Mesendoderm (in vitro differentiated cells): ENCODE measurements around the gene ATP9A.
"Not testable (repeated sequence)": the region's sequence is repeated elsewhere in the genome, so short reads cannot be mapped to it uniquely, and the experiment has no call there.

ENCODE experiments used
- DNase-seq: peaks from one replicate; pipeline ENCODE4 v3.0.0; 2013
- H2AK5ac ChIP-seq: 2 replicates; pipeline ENCODE4 v1.6.1; 2013; ENCODE audit warnings: low read length, inconsistent platforms
- H2BK120ac ChIP-seq: 2 replicates; pipeline ENCODE4 v1.6.1; 2013; ENCODE audit warnings: low read depth, mild to moderate bottlenecking, low read length, moderate library complexity, mixed read lengths
- H2BK15ac ChIP-seq: replicated peaks from 2 replicates; pipeline ENCODE4 v1.6.1; 2013; ENCODE audit warnings: low read depth, mild to moderate bottlenecking, moderate library complexity
- H2BK5ac ChIP-seq: 2 replicates; pipeline ENCODE4 v1.6.1; 2013; ENCODE audit warnings: low read length, inconsistent platforms
- H3K18ac ChIP-seq: 2 replicates; pipeline ENCODE4 v1.6.1; 2013; ENCODE audit warnings: mild to moderate bottlenecking, low read length, mixed read lengths
- H3K23ac ChIP-seq: one replicate; pipeline ENCODE4 v1.6.1; 2013; ENCODE audit warnings: low read length
- H3K27ac ChIP-seq: 2 replicates; pipeline ENCODE4 v1.5.1; 2013; ENCODE audit warnings: low read depth, mild to moderate bottlenecking, inconsistent platforms, low read length, moderate library complexity
- H3K27me3 ChIP-seq: 2 replicates; pipeline ENCODE4 v1.6.1; 2013; ENCODE audit warnings: low read length, control low read depth, mild to moderate bottlenecking, inconsistent platforms; ENCODE audit not compliant: insufficient read depth, poor library complexity
- H3K36me3 ChIP-seq: 2 replicates; pipeline ENCODE4 v1.6.1; 2013; ENCODE audit warnings: low read length, inconsistent platforms; ENCODE audit not compliant: control insufficient read depth, insufficient read depth
- H3K4ac ChIP-seq: one replicate; pipeline ENCODE4 v1.6.1; 2013; ENCODE audit warnings: low read depth, mild to moderate bottlenecking, low read length, moderate library complexity
- H3K4me1 ChIP-seq: 2 replicates; pipeline ENCODE4 v1.6.1; 2013; ENCODE audit warnings: low read depth, low read length, inconsistent platforms; ENCODE audit not compliant: control insufficient read depth
- H3K4me2 ChIP-seq: 2 replicates; pipeline ENCODE4 v1.6.1; 2013; ENCODE audit warnings: low read length
- H3K4me3 ChIP-seq: 2 replicates; pipeline ENCODE4 v1.5.1; 2013; ENCODE audit warnings: mild to moderate bottlenecking, low read length
- H3K56ac ChIP-seq: one replicate; pipeline ENCODE4 v1.6.1; 2013; ENCODE audit warnings: low read length
- H3K79me1 ChIP-seq: 2 replicates; pipeline ENCODE4 v1.6.1; 2013; ENCODE audit warnings: low read length, inconsistent platforms
- H3K79me2 ChIP-seq: 2 replicates; pipeline ENCODE4 v1.6.1; 2013; ENCODE audit warnings: mild to moderate bottlenecking, low read length; ENCODE audit not compliant: control insufficient read depth, insufficient read depth
- H3K9ac ChIP-seq: 2 replicates; pipeline ENCODE4 v1.6.1; 2013; ENCODE audit warnings: low read length, inconsistent platforms
- H4K5ac ChIP-seq: one replicate; pipeline ENCODE4 v1.6.1; 2013; ENCODE audit warnings: low read length
- H4K8ac ChIP-seq: one replicate; pipeline ENCODE4 v1.6.1; 2013; ENCODE audit warnings: low read depth, mild to moderate bottlenecking, control low read depth, low read length, moderate library complexity
- WGBS: extraction: QIAGEN DNeasy Blood & Tissue Kit; methylation state at CpG from one replicate; pipeline ENCODE4 v1.1.7; 2013; ENCODE audit warnings: low lambda C conversion rate, missing lambda C conversion rate; ENCODE audit not compliant: insufficient coverage; ENCODE audit errors: extremely low coverage; 5-methylcytosine and 5-hydroxymethylcytosine counted together

ATP9A gene

DNA sequence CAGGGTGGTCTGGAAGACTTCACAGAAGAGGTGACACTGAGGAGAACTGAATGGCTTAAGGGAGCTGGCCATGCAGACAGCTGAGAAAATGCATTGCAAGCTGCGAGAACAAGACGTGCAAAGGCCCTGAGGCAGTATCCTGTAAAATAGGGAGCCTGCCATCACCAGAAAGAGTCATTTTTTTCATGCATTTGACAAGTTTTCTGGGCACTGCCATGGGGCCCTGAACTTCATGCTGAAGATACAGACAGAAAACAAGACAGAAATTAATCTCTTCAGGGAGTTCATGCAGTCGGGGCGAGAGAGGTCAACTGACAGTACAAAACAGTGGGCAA is 196.8 kb downstream of the ATP9A start:
- Histone ChIP-seq H4K5ac (no peak overlapping the region), H3K27me3 (no peaks in the 10 kb centered on the region), H3K18ac (no peak overlapping the region), H2BK15ac (no peak overlapping the region), H3K9ac (no peak overlapping the region), H2AK5ac (no peak overlapping the region), H3K4me2 (no peak overlapping the region), H3K4me1 (no peaks in the 10 kb centered on the region), H3K79me2 (no peaks in the 10 kb centered on the region), H4K8ac (no peak overlapping the region), H3K27ac (no peak overlapping the region), H3K56ac (no peak overlapping the region), H2BK5ac (no peak overlapping the region), H3K79me1 (no peaks in the 10 kb centered on the region), H3K36me3 (no peaks in the 10 kb centered on the region), H3K4me3 (no peak overlapping the region), H3K23ac (no peak overlapping the region), H3K4ac (no peak overlapping the region), H2BK120ac (no peak overlapping the region)
- no CpG with 5 or more reads among the region's 4 CpGs for WGBS
- no peak for DNase-seq

DNA sequence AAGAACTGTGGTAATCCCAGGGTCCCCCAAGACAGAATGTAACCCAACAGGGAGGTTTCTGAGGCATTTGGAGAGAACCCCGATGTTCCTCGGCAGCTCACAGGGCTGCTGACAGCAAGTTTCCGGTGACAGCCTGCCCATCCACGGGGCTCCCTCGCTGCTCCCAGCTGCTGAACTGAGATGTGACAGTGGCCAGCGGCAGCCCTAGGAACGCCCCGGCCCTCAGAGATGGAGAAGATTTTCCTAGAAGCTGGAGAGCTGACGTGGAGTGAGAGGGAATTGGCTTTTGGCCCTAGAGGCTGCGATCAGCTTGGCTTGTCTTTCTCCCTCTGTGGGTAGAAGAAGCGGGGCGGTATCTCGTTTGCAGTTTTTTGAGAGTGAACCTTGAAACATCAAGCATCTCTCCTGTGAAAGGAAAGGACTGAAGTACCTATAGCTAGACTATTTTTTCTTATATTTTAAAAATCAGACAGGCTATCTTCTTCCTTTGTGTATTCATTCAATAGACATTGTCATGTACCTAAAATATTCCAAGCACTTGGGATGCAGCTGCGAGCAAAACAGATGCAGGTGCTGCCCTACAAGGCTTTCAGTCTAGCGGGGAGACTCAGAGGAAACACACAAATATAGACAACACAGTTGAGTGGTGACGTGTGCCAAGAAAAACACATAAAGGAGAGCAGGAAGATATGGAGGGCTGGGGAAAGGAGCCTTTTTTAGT is 197.3 kb downstream of the ATP9A start:
- no peak for DNase-seq
- Histone ChIP-seq H3K4me2 (no peak overlapping the region), H3K79me2 (no peaks in the 10 kb centered on the region), H3K4ac (no peak overlapping the region), H3K4me3 (no peak overlapping the region), H4K8ac (no peak overlapping the region), H4K5ac (no peak overlapping the region), H3K56ac (no peak overlapping the region), H3K27me3 (no peaks in the 10 kb centered on the region), H3K27ac (no peak overlapping the region), H2BK120ac (no peak overlapping the region), H3K18ac (no peak overlapping the region), H3K23ac (no peak overlapping the region), H3K9ac (no peak overlapping the region), H2BK15ac (no peak overlapping the region), H3K79me1 (no peaks in the 10 kb centered on the region), H2BK5ac (no peak overlapping the region), H2AK5ac (no peak overlapping the region), H3K4me1 (no peaks in the 10 kb centered on the region), H3K36me3 (no peaks in the 10 kb centered on the region)
- WGBS: no CpG with 5 or more reads among the region's 16 CpGs

DNA sequence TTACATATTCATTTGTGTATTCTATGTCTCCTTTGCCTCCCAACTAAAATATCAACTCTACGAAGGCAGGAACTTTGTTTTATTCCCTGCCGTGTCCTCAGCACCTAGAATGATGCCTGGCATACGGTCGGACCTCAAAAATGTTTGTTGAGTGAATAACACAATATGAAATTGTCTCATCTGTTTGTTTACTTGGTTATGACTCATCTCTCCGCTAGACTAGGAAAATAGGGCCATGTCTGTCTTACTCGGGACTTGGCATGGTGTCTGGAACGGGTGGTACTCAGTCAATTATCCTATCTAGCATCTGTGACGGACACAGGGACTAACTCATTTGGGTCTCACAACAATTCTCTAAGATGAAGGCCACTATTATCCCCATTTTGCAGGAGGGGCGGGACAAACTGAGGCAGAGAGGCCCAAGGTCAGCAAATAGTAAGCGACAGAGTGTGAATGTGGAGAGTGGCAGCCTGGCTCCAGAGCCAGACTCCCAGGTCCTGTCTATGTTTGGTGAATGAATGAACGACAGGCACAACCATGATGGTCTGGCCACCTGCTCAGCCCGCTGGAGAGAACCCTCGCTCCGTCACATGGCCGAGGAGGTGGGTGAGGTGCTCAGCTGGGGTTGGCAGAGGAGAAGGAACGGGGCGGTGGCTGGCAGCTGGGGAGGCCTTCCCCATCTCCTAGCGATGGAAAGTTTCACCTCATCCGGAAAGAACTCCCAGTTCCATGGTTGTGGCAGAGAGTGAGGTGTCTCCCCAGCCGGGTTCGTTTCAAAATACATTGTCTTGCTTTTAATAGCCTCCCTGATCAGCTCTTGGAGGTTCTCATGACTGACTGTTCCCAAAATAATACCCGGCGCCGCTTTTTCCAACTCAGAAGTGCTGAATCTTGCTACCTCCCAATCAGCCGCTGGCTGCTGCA is 198.1 kb downstream of the ATP9A start:
- DNase-seq: no peak
- no CpG with 5 or more reads among the region's 25 CpGs for WGBS
- H3K4me3 ChIP-seq: no peak overlapping the region

GRCh38 chr20:51568533-51568932 is 199.7 kb downstream of the ATP9A start:
- not testable (repeated sequence) for H3K4me3 ChIP-seq, H4K5ac ChIP-seq, H3K27ac ChIP-seq, H3K9ac ChIP-seq, H3K27me3 ChIP-seq, DNase-seq, H2AK5ac ChIP-seq, H2BK15ac ChIP-seq, H3K4me1 ChIP-seq, H4K8ac ChIP-seq, H3K18ac ChIP-seq, H3K4me2 ChIP-seq, H3K36me3 ChIP-seq, H3K79me1 ChIP-seq, H2BK120ac ChIP-seq, H3K79me2 ChIP-seq, H2BK5ac ChIP-seq, H3K56ac ChIP-seq, H3K23ac ChIP-seq, H3K4ac ChIP-seq
- WGBS: no CpG with 5 or more reads among the region's 3 CpGs

More for the DNA sequence above, 198.1 kb downstream of the ATP9A start:
- no peaks in the 10 kb centered on the region for H3K36me3 ChIP-seq
- H2BK15ac ChIP-seq: no peak overlapping the region
- H2BK120ac ChIP-seq: no peak overlapping the region
- H3K23ac ChIP-seq: no peak overlapping the region
- H3K18ac ChIP-seq: no peak overlapping the region
- no peaks in the 10 kb centered on the region for H3K27me3 ChIP-seq
- H3K79me1 ChIP-seq: no peaks in the 10 kb centered on the region
- no peak overlapping the region for H3K4me2 ChIP-seq
- no peak overlapping the region for H2AK5ac ChIP-seq
- H3K4ac ChIP-seq: no peak overlapping the region
- no peak overlapping the region for H4K5ac ChIP-seq
- no peak overlapping the region for H4K8ac ChIP-seq
- H3K79me2 ChIP-seq: no peaks in the 10 kb centered on the region
- no peak overlapping the region for H3K56ac ChIP-seq
- H3K9ac ChIP-seq: no peak overlapping the region
- H3K4me1 ChIP-seq: no peaks in the 10 kb centered on the region
- H2BK5ac ChIP-seq: no peak overlapping the region
- H3K27ac ChIP-seq: no peak overlapping the region

DNA sequence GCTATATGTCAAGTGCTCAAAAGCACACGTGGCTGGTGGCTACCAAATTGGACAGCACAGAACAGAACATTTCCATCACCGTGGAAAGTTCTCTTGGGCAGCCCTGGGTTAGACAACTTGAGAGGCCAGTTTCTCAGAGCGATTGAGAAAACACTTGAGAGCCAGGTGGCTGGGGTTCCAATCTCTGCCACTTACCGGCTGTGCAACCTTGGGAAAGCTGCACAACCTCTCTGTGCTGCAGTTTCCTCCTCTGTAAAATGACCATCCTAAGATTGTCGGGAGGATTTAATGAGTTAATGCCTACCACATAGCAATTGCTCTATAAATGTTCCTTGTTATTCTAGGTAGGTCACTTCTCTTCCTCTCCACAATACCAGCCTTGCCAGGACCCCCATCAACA is 200.6 kb downstream of the ATP9A start:
- Histone ChIP-seq H3K36me3 (no peaks in the 10 kb centered on the region), H3K56ac (no peak overlapping the region), H3K4ac (no peak overlapping the region), H2AK5ac (no peak overlapping the region), H4K8ac (no peak overlapping the region), H4K5ac (no peak overlapping the region), H3K4me2 (no peak overlapping the region), H3K79me2 (no peaks in the 10 kb centered on the region), H3K4me1 (peaks cover 2% of the 10 kb centered on the region), H2BK120ac (no peak overlapping the region), H3K27me3 (peaks cover 7% of the 10 kb centered on the region), H3K9ac (no peak overlapping the region), H2BK15ac (no peak overlapping the region), H3K27ac (no peak overlapping the region), H3K79me1 (no peaks in the 10 kb centered on the region), H3K4me3 (no peak overlapping the region), H3K23ac (no peak overlapping the region), H2BK5ac (no peak overlapping the region), H3K18ac (no peak overlapping the region)
- DNase-seq: no peak
- WGBS: no CpG with 5 or more reads among the region's 5 CpGs
